Measurements from ENCODE around the gene MAMDC4.
"Not testable (repeated sequence)": the region's sequence is repeated elsewhere in the genome, so short reads cannot be mapped to it uniquely, and the experiment has no call there.

- TF ChIP-seq, protein P1, sequence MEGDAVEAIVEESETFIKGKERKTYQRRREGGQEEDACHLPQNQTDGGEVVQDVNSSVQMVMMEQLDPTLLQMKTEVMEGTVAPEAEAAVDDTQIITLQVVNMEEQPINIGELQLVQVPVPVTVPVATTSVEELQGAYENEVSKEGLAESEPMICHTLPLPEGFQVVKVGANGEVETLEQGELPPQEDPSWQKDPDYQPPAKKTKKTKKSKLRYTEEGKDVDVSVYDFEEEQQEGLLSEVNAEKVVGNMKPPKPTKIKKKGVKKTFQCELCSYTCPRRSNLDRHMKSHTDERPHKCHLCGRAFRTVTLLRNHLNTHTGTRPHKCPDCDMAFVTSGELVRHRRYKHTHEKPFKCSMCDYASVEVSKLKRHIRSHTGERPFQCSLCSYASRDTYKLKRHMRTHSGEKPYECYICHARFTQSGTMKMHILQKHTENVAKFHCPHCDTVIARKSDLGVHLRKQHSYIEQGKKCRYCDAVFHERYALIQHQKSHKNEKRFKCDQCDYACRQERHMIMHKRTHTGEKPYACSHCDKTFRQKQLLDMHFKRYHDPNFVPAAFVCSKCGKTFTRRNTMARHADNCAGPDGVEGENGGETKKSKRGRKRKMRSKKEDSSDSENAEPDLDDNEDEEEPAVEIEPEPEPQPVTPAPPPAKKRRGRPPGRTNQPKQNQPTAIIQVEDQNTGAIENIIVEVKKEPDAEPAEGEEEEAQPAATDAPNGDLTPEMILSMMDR (optimal IDR thresholded peaks at IDR 0.05 in 1 of 3, IDR thresholded peaks at IDR 0.05 in 1 of 3, conservative IDR thresholded peaks at IDR 0.05 in 1 of 3; ENCODE audit: extremely low read depth in 1 of 3, insufficient read depth in 2 of 3, low read length in 3 of 3) = not testable (repeated sequence)
- TF ChIP-seq EZH2 (IDR thresholded peaks at IDR 0.05; ENCODE audit: low read length) = not testable (repeated sequence)
Observed at GRCh38 chr9:136837856-136838277, 14.3 kb upstream of the MAMDC4 start.

Measured in keratinocyte (primary cell).